ENCODE data around the gene FOXP2.
"Not testable (repeated sequence)": the region's sequence is repeated elsewhere in the genome, so short reads cannot be mapped to it uniquely, and the experiment has no call there.

Gene FOXP2

DNA sequence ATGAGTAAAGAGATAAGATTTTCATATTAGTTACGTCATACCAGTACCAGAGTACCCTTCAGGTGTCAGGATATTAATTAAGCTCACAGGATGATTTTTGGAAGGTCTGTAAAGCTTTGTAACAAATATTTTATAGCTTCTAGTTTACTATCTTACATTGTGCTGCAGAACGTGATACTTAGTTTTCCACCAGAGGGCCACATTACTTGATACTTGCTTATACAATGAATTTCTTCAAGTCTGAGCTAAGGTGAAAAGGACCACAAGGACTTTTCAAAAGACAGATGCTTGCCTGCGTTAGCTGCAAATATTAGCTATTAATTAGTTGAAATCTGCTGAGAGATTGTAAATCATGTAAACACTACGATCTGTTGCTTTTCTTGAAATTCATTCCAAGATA, 12.2 kb downstream of the FOXP2 start:
- H3K4me1 ChIP-seq (ENCODE audit: insufficient read depth, low read length): no peaks in the 10 kb centered on the region
- H3K36me3 ChIP-seq (ENCODE audit: insufficient read depth, low read depth, low read length): no peaks in the 10 kb centered on the region
- H3K9ac ChIP-seq (ENCODE audit: low read depth, low read length): no peak overlapping the region
- no peaks in the 10 kb centered on the region for H3K9me3 ChIP-seq (ENCODE audit: insufficient read depth, low read depth, low read length)
- no peak overlapping the region for H3K4me3 ChIP-seq (ENCODE audit: low read length)
- no peak overlapping the region for H3K27ac ChIP-seq (ENCODE audit: low read length)
- no peaks in the 10 kb centered on the region for H3K27me3 ChIP-seq (ENCODE audit: insufficient read depth, low read length)

DNA sequence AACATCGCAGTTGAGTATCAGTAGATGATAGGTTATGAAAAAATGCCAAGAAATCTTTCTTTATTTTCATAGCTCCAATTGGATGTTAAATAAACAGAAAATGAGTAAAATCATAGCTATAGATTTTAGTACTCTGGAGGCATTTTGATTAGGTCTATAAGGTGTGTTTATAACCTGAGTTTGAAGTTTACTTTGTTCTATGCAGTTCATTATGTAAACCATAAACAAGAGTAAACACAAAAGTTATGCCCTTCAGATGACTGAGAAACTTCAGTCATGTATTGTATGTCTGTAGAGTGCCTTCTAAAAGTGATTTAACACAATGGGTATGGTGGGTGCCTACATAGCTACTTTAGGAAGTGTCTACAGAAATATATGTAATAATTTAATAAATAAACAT, 13.6 kb downstream of the FOXP2 start:
- Histone ChIP-seq H3K4me3 (ENCODE audit: low read length) (no peak overlapping the region), H3K4me1 (ENCODE audit: insufficient read depth, low read length) (no peaks in the 10 kb centered on the region), H3K9me3 (ENCODE audit: insufficient read depth, low read depth, low read length) (no peaks in the 10 kb centered on the region), H3K9ac (ENCODE audit: low read depth, low read length) (no peak overlapping the region), H3K36me3 (ENCODE audit: insufficient read depth, low read depth, low read length) (no peaks in the 10 kb centered on the region), H3K27ac (ENCODE audit: low read length) (no peak overlapping the region), H3K27me3 (ENCODE audit: insufficient read depth, low read length) (no peaks in the 10 kb centered on the region)

DNA sequence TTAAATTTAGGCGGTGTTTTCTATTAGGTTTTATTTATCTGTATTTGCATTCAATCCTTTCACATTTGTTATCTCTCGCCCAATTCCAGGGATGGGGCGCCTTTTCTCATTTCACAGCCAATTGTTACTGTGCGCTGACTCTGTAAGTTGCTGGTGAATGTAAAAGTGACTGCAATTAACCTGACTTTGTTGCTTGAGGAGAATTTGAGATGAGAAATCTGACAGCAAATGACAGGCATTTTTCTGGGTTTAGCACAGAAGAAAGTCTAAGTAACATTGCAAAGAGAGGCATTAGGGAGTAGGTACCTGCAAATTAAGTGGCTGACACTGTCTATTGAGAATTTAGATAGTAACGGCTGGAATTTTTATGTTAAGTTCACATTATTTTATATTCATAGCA, 16.6 kb downstream of the FOXP2 start:
- Histone ChIP-seq H3K9me3 (ENCODE audit: insufficient read depth, low read depth, low read length) (no peaks in the 10 kb centered on the region), H3K36me3 (ENCODE audit: insufficient read depth, low read depth, low read length) (no peaks in the 10 kb centered on the region), H3K4me3 (ENCODE audit: low read length) (no peak overlapping the region), H3K4me1 (ENCODE audit: insufficient read depth, low read length) (no peaks in the 10 kb centered on the region), H3K27me3 (ENCODE audit: insufficient read depth, low read length) (no peaks in the 10 kb centered on the region), H3K27ac (ENCODE audit: low read length) (no peak overlapping the region), H3K9ac (ENCODE audit: low read depth, low read length) (no peak overlapping the region)

DNA sequence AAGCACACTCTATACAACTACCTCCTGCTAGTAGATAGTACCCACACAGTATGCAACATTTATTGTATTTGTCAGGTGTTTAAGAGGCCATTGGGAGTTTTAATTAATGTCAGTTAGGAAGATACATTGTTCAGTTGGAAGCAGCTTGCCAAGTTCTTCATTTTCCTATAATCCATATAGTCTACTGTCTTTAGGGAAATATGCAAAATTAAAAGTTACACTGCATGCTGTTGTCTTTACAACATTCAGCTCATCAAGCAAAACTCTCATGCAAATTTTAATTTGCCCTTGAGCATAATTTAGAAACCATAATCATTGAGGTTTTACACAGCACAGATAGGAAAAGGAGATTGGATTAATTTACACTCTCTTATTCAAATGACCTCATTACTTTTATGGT, 17.4 kb downstream of the FOXP2 start:
- no peak overlapping the region for H3K9ac ChIP-seq (ENCODE audit: low read depth, low read length)
- no peaks in the 10 kb centered on the region for H3K4me1 ChIP-seq (ENCODE audit: insufficient read depth, low read length)
- no peak overlapping the region for H3K27ac ChIP-seq (ENCODE audit: low read length)
- H3K27me3 ChIP-seq (ENCODE audit: insufficient read depth, low read length): no peaks in the 10 kb centered on the region
- H3K36me3 ChIP-seq (ENCODE audit: insufficient read depth, low read depth, low read length): no peaks in the 10 kb centered on the region
- H3K4me3 ChIP-seq (ENCODE audit: low read length): no peak overlapping the region
- no peaks in the 10 kb centered on the region for H3K9me3 ChIP-seq (ENCODE audit: insufficient read depth, low read depth, low read length)

DNA sequence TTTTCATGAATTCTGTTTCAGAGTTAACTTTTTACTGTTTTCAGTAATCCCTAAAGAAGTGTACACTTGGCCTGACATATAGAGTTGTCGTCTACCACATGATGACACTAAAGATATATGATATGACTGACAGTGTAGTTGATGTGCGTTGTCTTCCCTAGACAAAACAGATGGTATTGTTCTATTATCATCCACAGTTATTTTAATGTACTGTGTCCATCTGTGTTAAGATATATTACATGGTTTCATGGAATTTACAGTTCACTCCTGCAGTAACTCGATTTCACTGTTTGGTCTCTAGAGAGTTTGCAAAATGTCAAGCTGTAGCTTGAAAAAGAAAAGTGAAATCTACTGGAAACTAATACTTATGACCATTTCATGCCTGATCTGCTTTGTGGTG, 18.1 kb downstream of the FOXP2 start:
- Histone ChIP-seq H3K4me3 (ENCODE audit: low read length) (no peak overlapping the region), H3K4me1 (ENCODE audit: insufficient read depth, low read length) (no peaks in the 10 kb centered on the region), H3K9me3 (ENCODE audit: insufficient read depth, low read depth, low read length) (no peaks in the 10 kb centered on the region), H3K36me3 (ENCODE audit: insufficient read depth, low read depth, low read length) (no peaks in the 10 kb centered on the region), H3K9ac (ENCODE audit: low read depth, low read length) (no peak overlapping the region), H3K27me3 (ENCODE audit: insufficient read depth, low read length) (no peaks in the 10 kb centered on the region), H3K27ac (ENCODE audit: low read length) (no peak overlapping the region)

DNA sequence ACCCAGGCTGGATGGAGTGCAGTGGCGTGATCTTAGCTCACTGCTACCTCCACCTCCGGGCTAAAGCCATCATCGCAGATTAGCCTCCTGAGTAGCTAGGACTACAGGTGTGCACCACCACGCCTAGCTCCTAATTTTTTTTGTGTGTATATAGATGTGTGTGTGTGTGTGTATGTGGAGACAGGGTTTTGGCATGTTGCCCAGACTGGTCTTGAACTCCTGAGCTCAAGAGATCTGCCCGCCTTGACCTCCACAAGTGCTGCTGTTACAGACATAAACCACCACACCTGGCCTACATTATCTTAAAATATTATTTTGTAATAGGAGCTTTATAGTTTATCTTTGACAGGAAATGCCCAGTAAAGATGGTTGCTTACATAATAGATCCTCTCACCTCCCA, 25.0 kb downstream of the FOXP2 start:
- Histone ChIP-seq H3K27me3 (ENCODE audit: insufficient read depth, low read length) (no peaks in the 10 kb centered on the region), H3K27ac (ENCODE audit: low read length) (no peak overlapping the region), H3K4me3 (ENCODE audit: low read length) (no peak overlapping the region), H3K9me3 (ENCODE audit: insufficient read depth, low read depth, low read length) (no peaks in the 10 kb centered on the region; the same call in 1 of the 2 replicates), H3K9ac (ENCODE audit: low read depth, low read length) (no peak overlapping the region), H3K36me3 (ENCODE audit: insufficient read depth, low read depth, low read length) (no peaks in the 10 kb centered on the region), H3K4me1 (ENCODE audit: insufficient read depth, low read length) (no peaks in the 10 kb centered on the region)

DNA sequence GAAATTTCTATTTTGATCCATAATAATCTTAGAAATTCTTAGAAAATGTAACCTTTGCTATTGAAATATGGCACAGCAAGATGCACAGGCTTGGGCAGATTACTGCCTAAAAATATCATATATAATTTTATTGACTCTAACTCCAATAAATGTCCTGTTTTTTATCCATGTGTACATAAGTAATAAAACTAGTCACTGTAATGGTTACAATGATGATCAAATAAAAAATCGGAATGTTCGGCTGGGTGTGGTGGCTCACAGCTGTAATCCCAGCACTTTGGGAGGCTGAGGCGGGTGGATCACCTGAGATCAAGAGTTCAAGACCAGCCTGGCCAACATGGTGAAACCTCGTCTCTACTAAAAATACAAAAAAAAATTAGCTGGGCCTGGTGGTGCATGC, 26.3 kb downstream of the FOXP2 start:
- not testable (repeated sequence) for H3K27me3 ChIP-seq (ENCODE audit: insufficient read depth, low read length); H3K4me1 ChIP-seq (ENCODE audit: insufficient read depth, low read length); H3K27ac ChIP-seq (ENCODE audit: low read length); H3K36me3 ChIP-seq (ENCODE audit: insufficient read depth, low read depth, low read length); H3K9ac ChIP-seq (ENCODE audit: low read depth, low read length); H3K9me3 ChIP-seq (ENCODE audit: insufficient read depth, low read depth, low read length); H3K4me3 ChIP-seq (ENCODE audit: low read length)

DNA sequence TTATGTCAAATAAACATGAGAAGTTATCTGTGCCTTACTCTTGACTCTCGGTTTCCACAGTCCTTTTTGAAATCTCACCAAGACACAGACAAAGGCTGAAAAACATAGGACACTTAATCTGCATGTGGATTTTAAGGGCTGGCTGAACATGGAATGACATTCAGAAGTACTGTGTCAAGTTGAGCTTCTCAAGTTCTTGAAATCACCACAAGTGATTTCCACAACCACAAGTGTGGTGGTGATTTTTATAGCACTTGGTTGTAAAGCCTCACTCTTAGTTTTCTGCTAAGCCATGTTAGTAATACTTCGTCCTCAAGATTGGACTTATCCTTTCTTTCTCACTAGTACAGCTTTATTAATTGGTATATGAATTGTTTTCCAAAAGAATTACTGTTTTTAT, 29.6 kb downstream of the FOXP2 start:
- Histone ChIP-seq H3K27me3 (ENCODE audit: insufficient read depth, low read length) (no peaks in the 10 kb centered on the region), H3K9ac (ENCODE audit: low read depth, low read length) (no peak overlapping the region), H3K9me3 (ENCODE audit: insufficient read depth, low read depth, low read length) (no peaks in the 10 kb centered on the region; the same call in 1 of the 2 replicates), H3K36me3 (ENCODE audit: insufficient read depth, low read depth, low read length) (no peaks in the 10 kb centered on the region), H3K4me1 (ENCODE audit: insufficient read depth, low read length) (no peaks in the 10 kb centered on the region), H3K4me3 (ENCODE audit: low read length) (no peak overlapping the region), H3K27ac (ENCODE audit: low read length) (no peak overlapping the region)

DNA sequence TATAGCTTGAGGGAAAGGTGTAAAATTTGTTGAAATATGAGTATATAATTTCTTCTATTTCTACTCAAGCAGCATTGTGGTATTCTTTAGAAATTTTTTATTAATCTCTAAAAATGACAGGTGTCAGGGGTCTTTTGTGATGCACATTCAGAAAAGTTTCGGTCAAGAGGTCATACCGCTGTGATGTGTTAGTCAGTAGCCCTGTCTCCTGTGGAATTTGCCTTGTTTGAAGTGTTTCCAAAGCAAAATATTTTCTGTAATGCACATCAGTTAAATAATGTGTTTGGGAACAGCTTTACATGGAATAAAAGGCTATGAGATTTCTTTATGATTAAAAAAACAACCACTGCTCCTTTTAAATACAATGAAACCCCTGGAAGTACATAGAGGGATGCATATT, 35.8 kb downstream of the FOXP2 start:
- H3K27me3 ChIP-seq (ENCODE audit: insufficient read depth, low read length): no peaks in the 10 kb centered on the region
- no peaks in the 10 kb centered on the region for H3K4me1 ChIP-seq (ENCODE audit: insufficient read depth, low read length)
- no peak overlapping the region for H3K27ac ChIP-seq (ENCODE audit: low read length)
- H3K36me3 ChIP-seq (ENCODE audit: insufficient read depth, low read depth, low read length): no peaks in the 10 kb centered on the region
- no peak overlapping the region for H3K4me3 ChIP-seq (ENCODE audit: low read length)
- H3K9me3 ChIP-seq (ENCODE audit: insufficient read depth, low read depth, low read length): no peaks in the 10 kb centered on the region
- H3K9ac ChIP-seq (ENCODE audit: low read depth, low read length): no peak overlapping the region

DNA sequence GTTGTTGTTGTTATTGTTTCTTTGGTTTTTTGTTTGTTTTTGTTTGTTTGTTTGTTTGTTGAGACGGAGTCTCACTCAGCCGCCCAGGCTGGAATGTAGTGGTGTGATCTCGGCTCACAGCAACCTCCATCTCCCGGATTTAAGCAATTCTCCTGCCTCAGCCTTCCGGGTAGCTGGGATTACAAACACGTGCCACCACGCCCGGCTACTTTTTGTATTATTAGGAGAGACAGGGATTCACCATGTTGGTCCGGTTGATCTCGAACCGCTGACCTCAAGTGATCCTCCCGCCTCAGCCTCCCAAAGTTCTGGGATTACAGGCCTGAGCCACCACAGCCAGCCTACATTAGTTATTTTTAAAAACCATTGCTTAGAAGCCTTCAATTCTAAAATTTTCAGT, 45.0 kb downstream of the FOXP2 start:
- no peak overlapping the region for H3K4me3 ChIP-seq (ENCODE audit: low read length)
- H3K27ac ChIP-seq (ENCODE audit: low read length): no peak overlapping the region
- H3K36me3 ChIP-seq (ENCODE audit: insufficient read depth, low read depth, low read length): no peaks in the 10 kb centered on the region
- no peaks in the 10 kb centered on the region for H3K9me3 ChIP-seq (ENCODE audit: insufficient read depth, low read depth, low read length)
- H3K4me1 ChIP-seq (ENCODE audit: insufficient read depth, low read length): no peaks in the 10 kb centered on the region
- H3K27me3 ChIP-seq (ENCODE audit: insufficient read depth, low read length): no peaks in the 10 kb centered on the region
- H3K9ac ChIP-seq (ENCODE audit: low read depth, low read length): no peak overlapping the region

DNA sequence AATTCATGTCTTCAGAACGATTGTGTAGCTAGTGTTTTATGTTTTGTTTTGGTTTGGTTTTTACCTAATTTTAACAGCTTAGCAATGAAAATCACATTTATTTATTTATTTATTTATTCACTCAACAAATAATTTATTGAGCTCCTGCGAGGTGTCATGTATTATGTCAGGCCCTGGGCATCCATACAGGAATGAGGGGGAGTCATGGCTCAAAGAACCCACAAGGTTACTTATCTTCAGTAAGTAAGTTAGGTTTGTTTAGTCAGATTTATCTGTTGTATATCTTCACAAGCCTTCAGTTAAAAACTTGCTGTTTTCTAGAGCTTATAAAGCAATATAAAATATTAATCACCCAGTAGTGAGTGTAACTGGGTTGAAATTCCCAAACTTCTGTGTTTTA, 45.4 kb downstream of the FOXP2 start:
- Histone ChIP-seq H3K9ac (ENCODE audit: low read depth, low read length) (no peak overlapping the region), H3K27me3 (ENCODE audit: insufficient read depth, low read length) (no peaks in the 10 kb centered on the region), H3K4me1 (ENCODE audit: insufficient read depth, low read length) (no peaks in the 10 kb centered on the region), H3K27ac (ENCODE audit: low read length) (no peak overlapping the region), H3K36me3 (ENCODE audit: insufficient read depth, low read depth, low read length) (no peaks in the 10 kb centered on the region), H3K9me3 (ENCODE audit: insufficient read depth, low read depth, low read length) (no peaks in the 10 kb centered on the region), H3K4me3 (ENCODE audit: low read length) (no peak overlapping the region)

DNA sequence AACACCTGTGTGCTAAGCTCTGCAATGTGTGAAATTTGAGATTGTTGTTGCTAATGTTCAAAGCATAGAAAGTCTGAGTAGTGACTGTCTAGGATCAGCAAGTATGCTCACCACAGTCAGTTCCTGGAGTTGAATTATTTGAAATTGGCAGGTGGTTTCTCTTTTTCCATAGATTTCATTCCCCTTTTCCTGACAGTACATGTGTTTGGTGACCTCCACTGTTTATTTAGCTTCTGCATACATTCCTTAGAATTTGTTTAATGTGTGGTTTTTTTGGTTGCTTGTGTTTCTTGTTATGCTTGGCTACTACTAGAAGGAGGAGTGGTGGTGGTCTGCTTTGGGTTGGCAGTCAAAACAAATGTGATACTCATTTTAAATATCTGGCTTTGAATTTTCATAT, 52.3 kb downstream of the FOXP2 start:
- no peaks in the 10 kb centered on the region for H3K27me3 ChIP-seq (ENCODE audit: insufficient read depth, low read length)
- H3K9me3 ChIP-seq (ENCODE audit: insufficient read depth, low read depth, low read length): no peaks in the 10 kb centered on the region
- no peak overlapping the region for H3K4me3 ChIP-seq (ENCODE audit: low read length)
- H3K27ac ChIP-seq (ENCODE audit: low read length): no peak overlapping the region
- no peaks in the 10 kb centered on the region for H3K4me1 ChIP-seq (ENCODE audit: insufficient read depth, low read length)
- H3K9ac ChIP-seq (ENCODE audit: low read depth, low read length): no peak overlapping the region
- H3K36me3 ChIP-seq (ENCODE audit: insufficient read depth, low read depth, low read length): no peaks in the 10 kb centered on the region

DNA sequence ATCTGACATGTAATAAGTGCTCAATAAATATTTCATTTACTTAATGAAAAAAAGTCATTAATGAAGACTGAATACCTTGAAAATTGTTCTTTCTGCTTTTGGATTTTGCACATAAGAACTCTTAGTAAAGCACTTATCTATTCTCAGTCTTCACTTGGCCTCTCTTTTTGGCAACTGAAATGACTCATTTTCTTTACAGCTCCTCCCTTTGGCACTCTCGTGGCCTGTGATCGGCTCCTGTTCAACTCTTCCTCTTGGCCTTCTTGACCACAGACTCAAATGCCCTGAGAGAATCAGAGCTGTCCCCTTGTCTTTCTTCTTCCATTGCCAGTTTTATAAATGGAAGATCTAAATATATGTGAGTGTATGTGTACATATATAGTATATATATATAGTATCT, 54.2 kb downstream of the FOXP2 start:
- Histone ChIP-seq H3K27ac (ENCODE audit: low read length) (no peak overlapping the region), H3K9me3 (ENCODE audit: insufficient read depth, low read depth, low read length) (no peaks in the 10 kb centered on the region)

More for the DNA sequence above, 54.2 kb downstream of the FOXP2 start:
- H3K27me3 ChIP-seq (ENCODE audit: insufficient read depth, low read length): no peaks in the 10 kb centered on the region
- H3K4me1 ChIP-seq (ENCODE audit: insufficient read depth, low read length): no peaks in the 10 kb centered on the region
- no peaks in the 10 kb centered on the region for H3K36me3 ChIP-seq (ENCODE audit: insufficient read depth, low read depth, low read length)
- H3K4me3 ChIP-seq (ENCODE audit: low read length): no peak overlapping the region
- no peak overlapping the region for H3K9ac ChIP-seq (ENCODE audit: low read depth, low read length)
